Measurements from ENCODE around the gene LRRC41. TPM values are rescaled to one million over a fixed set of nuclear protein-coding genes. Genes with fewer than 3 reads are reported as not detected.
"Not testable (repeated sequence)": the region's sequence is repeated elsewhere in the genome, so short reads cannot be mapped to it uniquely, and the experiment has no call there.

Gene LRRC41
- total RNA-seq, 2 donors from 2014 or later: 46.3 to 53.6 TPM

- peak; percentile 63 to 67 for DNase-seq
- intact Hi-C loops (cut with DNase I, micrococcal nuclease): no loop called here
- ATAC-seq: no peak
Observed at GRCh38 chr1:46248122-46248920, 55.1 kb downstream of the LRRC41 start.

DNA sequence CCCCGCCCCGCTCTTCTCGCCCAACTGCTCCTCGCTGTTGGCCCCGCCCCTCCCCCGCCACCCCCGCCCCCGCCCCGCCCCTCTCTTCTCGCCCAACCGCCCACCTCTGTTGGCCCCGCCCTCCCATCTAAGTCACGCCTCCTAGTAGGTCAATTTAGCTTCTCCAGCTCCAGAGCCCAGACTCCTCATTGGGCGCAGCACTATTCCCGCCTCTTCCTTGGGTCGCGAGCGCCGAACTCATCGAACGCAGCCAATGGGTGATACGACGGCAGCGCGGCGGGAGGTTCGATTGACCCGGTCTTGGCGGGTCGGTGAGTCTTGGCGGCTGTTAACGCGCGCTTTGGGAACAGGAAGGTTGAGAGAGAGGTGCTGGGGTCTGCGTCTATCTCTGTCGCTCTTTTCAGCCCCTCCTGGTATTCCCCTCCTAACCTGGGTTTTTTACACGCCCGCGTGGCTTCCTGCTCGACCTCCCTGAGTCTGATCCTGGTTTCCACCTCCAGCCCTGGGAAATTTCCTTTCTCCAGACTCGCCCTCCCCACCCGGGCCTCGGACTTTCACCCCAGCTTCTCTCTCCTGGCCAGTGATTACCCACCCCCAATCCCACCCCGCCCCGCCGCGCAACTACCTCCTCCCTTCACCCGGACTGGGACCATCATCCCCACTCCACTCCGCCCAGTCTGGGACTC lies 55.8 kb downstream of the LRRC41 start, which contains the start of gene RAD54L:
RAD54L (plus strand) TSS at position 328 of the 686 bp plus-strand sequence. CDS start 643 bp downstream, outside the sequence.
- peak; percentile 90 for ATAC-seq
- intact Hi-C loops (cut with DNase I, micrococcal nuclease): no loop called here
- peak; percentile 98 for DNase-seq

DNA sequence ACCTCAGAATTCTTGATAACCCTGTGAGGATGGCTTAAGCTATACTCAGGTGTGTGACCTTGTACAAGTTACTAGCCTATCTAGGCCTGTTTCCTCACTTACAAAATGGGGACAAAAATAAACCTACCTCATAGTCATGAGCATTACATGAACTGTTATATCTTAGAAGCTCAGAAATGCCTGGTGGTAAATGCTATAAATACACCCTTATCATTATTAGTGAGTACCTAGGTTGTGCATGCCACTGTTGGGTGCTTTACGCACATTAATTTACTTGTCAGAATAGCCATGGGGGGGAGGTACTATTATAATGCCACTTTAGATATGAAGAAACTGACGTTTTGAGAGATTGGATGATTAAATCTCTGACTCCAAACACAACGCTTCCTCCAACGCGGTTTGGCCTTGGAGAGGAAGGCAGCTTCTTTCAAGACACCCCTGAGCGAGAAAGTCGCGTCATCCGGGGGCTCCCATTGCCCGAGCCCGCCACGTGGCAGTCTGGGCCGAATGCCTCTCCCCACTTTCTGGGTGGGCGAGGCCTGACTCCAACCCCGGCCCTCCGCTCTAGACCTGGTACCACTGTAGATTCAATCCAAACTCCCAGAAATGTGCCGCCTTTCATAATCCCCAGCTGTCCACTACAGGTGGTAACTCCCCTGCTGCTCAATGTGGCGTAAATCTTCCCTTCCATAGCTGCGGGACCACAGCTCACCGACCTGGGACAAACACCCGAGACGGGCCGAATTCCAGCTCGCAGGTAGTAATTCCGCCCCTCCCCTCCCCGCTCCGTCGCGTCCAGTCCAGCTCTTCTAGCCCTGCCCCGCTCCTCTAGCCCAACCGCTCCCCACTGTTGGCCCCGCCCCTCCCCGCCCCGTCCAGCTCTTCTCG lies 56.6 kb downstream of the LRRC41 start:
- intact Hi-C loops (cut with DNase I, micrococcal nuclease): no loop called here
- peak in 1 of 2 donors; percentile 68 for DNase-seq
- ATAC-seq: peak; percentile 85

- ATAC-seq; DNase-seq; intact Hi-C loops (cut with DNase I, micrococcal nuclease): not testable (repeated sequence)
Observed at GRCh38 chr1:46246136-46246535, 57.3 kb downstream of the LRRC41 start.

- no peak for DNase-seq
Observed at GRCh38 chr1:46244656-46245371, 58.6 kb downstream of the LRRC41 start.

DNA sequence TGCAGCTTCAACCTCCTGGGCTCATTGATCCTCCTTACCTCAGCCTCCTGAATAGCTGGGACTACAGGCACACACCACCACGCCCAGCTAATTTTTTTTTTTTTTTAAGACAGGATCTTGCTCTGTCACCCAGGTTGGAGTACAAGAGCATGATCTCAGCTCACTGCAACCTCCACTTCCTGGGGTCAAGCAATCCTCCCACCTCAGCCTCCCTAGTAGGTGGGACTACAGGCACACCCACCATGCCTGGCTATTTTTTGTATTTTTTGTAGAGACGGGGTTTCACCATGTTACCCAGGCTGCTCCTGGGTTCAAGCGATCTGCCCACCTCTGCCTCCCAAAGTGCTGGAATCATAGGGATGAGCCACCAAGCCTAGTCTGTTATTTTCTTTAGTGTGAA lies 59.6 kb downstream of the LRRC41 start:
- intact Hi-C loops (cut with DNase I, micrococcal nuclease); ATAC-seq; DNase-seq: not testable (repeated sequence)

More at GRCh38 chr1:46244656-46245371, 58.6 kb downstream of the LRRC41 start:
- no peak for ATAC-seq
- intact Hi-C loops (cut with DNase I, micrococcal nuclease): no loop called here

DNA sequence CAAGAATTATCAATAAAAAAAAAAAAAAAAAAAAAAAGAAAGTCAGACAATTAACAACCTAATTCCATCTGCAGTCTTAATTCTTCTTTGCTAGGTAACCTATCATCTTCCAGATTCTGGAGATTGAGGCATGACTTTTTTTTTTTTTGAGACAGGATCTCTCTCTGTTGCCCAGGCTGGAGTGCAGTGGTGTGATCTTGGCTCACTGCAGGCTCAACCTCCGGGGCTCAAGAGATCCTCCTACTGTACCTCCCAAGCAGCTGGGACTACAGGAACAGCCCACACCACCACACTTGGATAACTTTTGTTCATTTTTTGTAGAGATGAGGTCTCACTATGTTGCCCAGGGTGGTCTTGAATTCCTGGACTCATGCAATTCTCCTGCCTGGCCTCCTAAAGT lies 60.5 kb downstream of the LRRC41 start:
- ATAC-seq (no peak), DNase-seq (no peak)
- intact Hi-C loops (cut with DNase I, micrococcal nuclease): no loop called here

DNA sequence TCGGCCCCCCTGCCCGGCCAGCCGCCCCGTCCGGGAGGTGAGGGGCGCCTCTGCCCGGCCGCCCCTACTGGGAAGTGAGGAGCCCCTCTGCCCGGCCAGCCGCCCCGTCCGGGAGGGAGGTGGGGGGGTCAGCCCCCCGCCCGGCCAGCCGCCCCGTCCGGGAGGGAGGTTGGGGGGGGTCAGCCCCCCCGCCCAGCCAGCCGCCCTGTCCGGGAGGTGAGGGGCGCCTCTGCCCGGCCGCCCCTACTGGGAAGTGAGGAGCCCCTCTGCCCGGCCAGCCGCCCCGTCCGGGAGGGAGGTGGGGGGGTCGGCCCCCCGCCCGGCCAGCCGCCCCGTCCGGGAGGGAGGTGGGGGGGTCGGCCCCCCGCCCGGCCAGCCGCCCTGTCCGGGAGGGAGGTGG lies 61.7 kb downstream of the LRRC41 start:
- ATAC-seq; DNase-seq; intact Hi-C loops (cut with DNase I, micrococcal nuclease): not testable (repeated sequence)

- DNase-seq; intact Hi-C loops (cut with DNase I, micrococcal nuclease); ATAC-seq: not testable (repeated sequence)
Observed at GRCh38 chr1:46238865-46239264, 64.6 kb downstream of the LRRC41 start.

DNA sequence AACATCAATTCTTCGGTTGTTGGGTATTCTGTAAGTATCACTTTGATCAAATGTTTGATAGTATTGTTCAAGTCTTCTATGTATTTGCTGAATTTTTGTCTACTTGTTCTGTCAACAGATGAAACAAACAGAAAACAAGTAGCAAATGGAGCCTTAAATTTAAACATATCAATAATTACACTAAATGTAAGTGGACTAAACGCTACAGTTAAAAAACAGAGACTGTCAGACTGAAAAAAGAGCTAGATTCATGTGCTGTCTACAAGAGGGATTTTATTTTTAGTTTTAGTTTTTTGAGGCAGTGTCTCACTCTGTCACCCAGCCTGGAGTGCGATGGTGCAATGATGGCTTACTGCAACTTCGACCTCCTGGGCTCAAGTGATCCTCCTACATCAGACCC lies 66.5 kb downstream of the LRRC41 start:
- intact Hi-C loops (cut with DNase I, micrococcal nuclease): no loop called here
- ATAC-seq (no peak), DNase-seq (no peak)

GRCh38 chr1:46231231-46231630 lies 72.2 kb downstream of the LRRC41 start:
- ATAC-seq; intact Hi-C loops (cut with DNase I, micrococcal nuclease): not testable (repeated sequence)

More at GRCh38 chr1:46231231-46231630, 72.2 kb downstream of the LRRC41 start:
- not testable (repeated sequence) for DNase-seq

Other genes starting within 250 kb of the LRRC41 start
- gene PIK3R3, start 171.0 kb downstream of the LRRC41 start, total RNA-seq: 1 to 10 TPM; 7.8 to 9.3 TPM
- gene TSPAN1, start 128.5 kb downstream of the LRRC41 start, total RNA-seq: 1,000 to 10,000 TPM; 1,260 to 2,050 TPM
- gene P3R3URF, start 127.1 kb downstream of the LRRC41 start, total RNA-seq: not detected
- 10 to 100 TPM; 27.3 to 31.9 TPM for gene POMGNT1, start 105.2 kb downstream of the LRRC41 start, total RNA-seq
- 1 to 10 TPM; 1.1 to 1.5 TPM for gene LURAP1, start 100.3 kb downstream of the LRRC41 start, total RNA-seq
- gene RAD54L, start 55.9 kb downstream of the LRRC41 start, total RNA-seq: 1 to 10 TPM; 2.8 to 7.4 TPM
- 100 to 1,000 TPM; 362 to 413 TPM for gene UQCRH, start 82 bp upstream of the LRRC41 start, total RNA-seq
- 10 to 100 TPM; 16.8 to 22.1 TPM for gene NSUN4, start 37.2 kb upstream of the LRRC41 start, total RNA-seq
- 10 to 100 TPM; 71.1 to 84.5 TPM for gene FAAH, start 90.7 kb upstream of the LRRC41 start, total RNA-seq
- not detected for gene DMBX1, start 186.2 kb upstream of the LRRC41 start, total RNA-seq
- not detected for gene KNCN, start 248.0 kb upstream of the LRRC41 start, total RNA-seq